Bronchial epithelial cell (primary cell): Measurements from ENCODE around the gene TMCC1. TPM values are rescaled to one million over a fixed set of nuclear protein-coding genes. Genes with fewer than 3 reads are reported as not detected.

Experiments used
- DNase-seq: peaks from one replicate; pipeline ENCODE4 v3.0.0-alpha.2; 2010; ENCODE audit warnings: low read depth
- FAIRE-seq: peaks from 2 replicates; lab custom pipeline; 2011; peaks lifted over from hg19 to GRCh38; lab: Jason Lieb, UNC
- H3K27me3 ChIP-seq: 2 replicates; pipeline ENCODE4 v1.5.1; 2011; ENCODE audit warnings: low read length; ENCODE audit not compliant: control insufficient read depth, insufficient read depth
- H3K36me3 ChIP-seq: 2 replicates; pipeline ENCODE4 v1.5.1; 2011; ENCODE audit warnings: low read length; ENCODE audit not compliant: control insufficient read depth, insufficient read depth
- H3K4me3 ChIP-seq: 2 replicates; pipeline ENCODE4 v1.5.1; 2011; ENCODE audit warnings: mild to moderate bottlenecking, low read depth, low read length, control low read depth
- CTCF ChIP-seq: IDR thresholded peaks from 2 replicates; pipeline ENCODE4 v1.5.1; 2011; ENCODE audit warnings: mild to moderate bottlenecking, moderate library complexity, low read length, control low read depth, inconsistent platforms; ENCODE audit not compliant: insufficient read depth, severe bottlenecking
- total RNA-seq: library from RNA; depleted of rRNA; stranded (reverse); fragments of >200 nt; gene quantifications from 2 replicates; pipeline ENCODE4 v1.2.1, GENCODE V29; 2014

TMCC1 gene
- total RNA-seq, 1 donor from 2014 or later = 18.2 TPM

- DNase-seq = no peak
- peak within 1 kb of the TSS; percentile 36 for H3K4me3 ChIP-seq
- H3K36me3 ChIP-seq = no peaks in the 10 kb centered on the region
- H3K27me3 ChIP-seq = peaks cover 10% of the 10 kb centered on the region
- FAIRE-seq = no peak
- no peak for TF ChIP-seq CTCF
Observed at GRCh38 chr3:129606636-129607390, 286.7 kb downstream of the TMCC1 start, which contains the start of gene PLXND1. PLXND1 (minus strand) TSS chr3:129606676; CDS start chr3:129606639, 37 bp downstream.

- no peak for TF ChIP-seq CTCF
- Histone ChIP-seq H3K4me3 (peak overlapping the region; percentile 17), H3K36me3 (no peaks in the 10 kb centered on the region), H3K27me3 (peaks cover 10% of the 10 kb centered on the region)
- FAIRE-seq (no peak), DNase-seq (no peak)
Observed at GRCh38 chr3:129605922-129606635, 287.4 kb downstream of the TMCC1 start.

GRCh38 chr3:129605203-129605921 is 288.1 kb downstream of the TMCC1 start:
- DNase-seq (no peak), FAIRE-seq (no peak)
- H3K27me3 ChIP-seq = peaks cover 10% of the 10 kb centered on the region
- H3K36me3 ChIP-seq = no peaks in the 10 kb centered on the region
- H3K4me3 ChIP-seq = peak overlapping the region; percentile 2
- TF ChIP-seq CTCF = no peak

GRCh38 chr3:129604767-129605166 is 288.7 kb downstream of the TMCC1 start:
- TF ChIP-seq CTCF = no peak
- DNase-seq (no peak), FAIRE-seq (no peak)
- Histone ChIP-seq H3K36me3 (no peaks in the 10 kb centered on the region), H3K4me3 (no peak overlapping the region), H3K27me3 (peaks cover 10% of the 10 kb centered on the region)

- DNase-seq = no peak
- Histone ChIP-seq H3K27me3 (peaks cover 10% of the 10 kb centered on the region), H3K36me3 (no peaks in the 10 kb centered on the region), H3K4me3 (no peak overlapping the region)
- peak; percentile 72 for FAIRE-seq
- TF ChIP-seq CTCF = no peak
Observed at GRCh38 chr3:129603991-129604749, 289.3 kb downstream of the TMCC1 start.
